SK-MEL-5 (cell line): ENCODE results near the gene RUNX2. TPM values are rescaled to one million over a fixed set of nuclear protein-coding genes. Genes with fewer than 3 reads are reported as not detected.

ENCODE experiments used
- DNase-seq: peaks from one replicate; pipeline ENCODE4 v3.0.0-alpha.2; 2016; ENCODE audit warnings: low read depth, low spot score
- in situ Hi-C: cut with HindIII; loops from 2 replicates; pipeline ENCODE4 v1.10.0; 2016; ENCODE audit warnings: low sequenced_read_pairs, high pct_unique_total_duplicates, low pct_unique_long_range_greater_than_20kb
- total RNA-seq: library from RNA; depleted of rRNA; stranded (reverse); fragments of >200 nt; shearing (Covaris generic); gene quantifications from 2 replicates; pipeline ENCODE4 v1.2.3, GENCODE V29; 2014

The RUNX2 gene
- total RNA-seq, 1 experiment from 2014 or later = 0.24 TPM

DNA sequence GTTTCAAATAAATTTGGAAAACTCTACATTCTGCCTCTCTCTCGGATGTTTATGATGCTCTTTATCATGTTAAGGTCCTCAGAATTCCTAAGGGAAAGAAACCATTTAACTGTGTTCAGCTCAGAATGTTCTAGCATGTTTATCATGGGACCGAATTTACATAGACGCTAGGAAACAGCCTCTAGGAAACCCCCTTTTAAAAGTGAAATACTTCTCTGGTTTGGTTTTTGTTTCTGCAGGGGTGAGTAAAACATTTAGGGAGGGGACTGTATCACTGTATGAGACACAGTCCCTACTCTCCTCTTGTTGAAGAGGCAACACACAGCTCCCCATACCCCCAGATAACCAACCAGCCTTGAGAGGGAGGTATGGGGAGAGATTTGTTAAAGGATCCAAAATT, 317.2 kb downstream of the RUNX2 start:
- in situ Hi-C loops = no loop called here
- DNase-seq = no peak

DNA sequence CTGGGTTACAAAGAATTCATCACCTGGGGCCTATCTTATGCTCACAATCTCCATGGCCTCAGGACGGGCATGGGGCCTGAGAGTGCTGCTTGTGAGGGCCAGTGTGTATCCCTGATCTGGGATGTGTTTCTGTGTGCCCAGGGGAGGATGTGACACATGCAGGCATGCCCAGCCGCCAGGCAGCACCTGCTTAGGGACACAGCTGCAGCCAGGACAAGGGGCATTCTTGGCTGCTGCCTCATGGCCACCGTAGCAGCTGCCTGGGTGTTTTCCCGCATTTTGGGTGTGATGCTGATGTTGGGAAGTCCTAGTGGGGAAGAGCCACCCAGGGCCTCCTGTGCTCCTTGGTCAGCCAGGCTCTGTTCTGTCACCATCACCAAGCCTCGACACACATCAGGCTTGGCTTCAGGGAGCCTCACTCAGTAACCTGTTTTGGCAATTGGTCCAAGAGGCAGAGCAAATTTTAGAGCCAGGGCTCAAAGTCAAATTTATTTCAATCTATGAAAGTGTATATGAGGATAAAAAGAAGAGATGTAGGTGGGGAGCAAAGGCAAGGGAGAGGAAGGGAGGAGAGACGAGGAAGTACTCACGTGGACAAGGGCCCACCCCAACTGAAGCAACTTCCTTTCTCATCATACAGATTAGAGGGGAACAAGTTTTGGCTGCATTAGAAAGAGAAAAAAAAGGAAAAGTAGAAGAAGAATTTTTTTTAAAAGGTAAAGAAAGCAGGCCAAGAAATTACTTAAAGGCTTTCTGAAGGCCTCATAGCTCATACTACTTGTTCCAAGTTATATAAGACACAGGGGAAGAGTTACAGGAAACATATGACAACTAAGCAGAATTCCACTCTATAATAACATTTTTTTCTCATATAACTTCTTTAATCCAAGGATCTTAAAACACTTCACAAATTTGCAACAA, 319.5 kb downstream of the RUNX2 start:
- no peak for DNase-seq
- in situ Hi-C loops = no loop called here

DNA sequence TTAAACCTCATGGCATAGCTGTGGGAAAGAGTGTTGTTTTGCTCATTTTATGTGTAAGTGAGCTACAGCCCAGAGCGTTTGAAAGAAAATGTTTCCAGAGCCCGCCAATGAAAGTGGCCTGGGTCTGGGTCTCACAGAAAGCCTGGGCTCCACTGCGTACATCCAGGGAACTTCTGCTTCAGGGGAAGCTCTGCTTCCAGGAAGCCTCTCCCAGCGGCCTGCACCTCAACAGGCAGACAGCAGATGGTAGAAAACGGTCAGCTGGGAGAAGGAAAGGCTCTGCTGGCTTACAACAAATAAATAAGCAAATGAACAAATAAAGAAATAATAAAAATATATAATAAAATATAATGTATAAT, 320.1 kb downstream of the RUNX2 start:
- in situ Hi-C loops = no loop called here
- DNase-seq = no peak

DNA sequence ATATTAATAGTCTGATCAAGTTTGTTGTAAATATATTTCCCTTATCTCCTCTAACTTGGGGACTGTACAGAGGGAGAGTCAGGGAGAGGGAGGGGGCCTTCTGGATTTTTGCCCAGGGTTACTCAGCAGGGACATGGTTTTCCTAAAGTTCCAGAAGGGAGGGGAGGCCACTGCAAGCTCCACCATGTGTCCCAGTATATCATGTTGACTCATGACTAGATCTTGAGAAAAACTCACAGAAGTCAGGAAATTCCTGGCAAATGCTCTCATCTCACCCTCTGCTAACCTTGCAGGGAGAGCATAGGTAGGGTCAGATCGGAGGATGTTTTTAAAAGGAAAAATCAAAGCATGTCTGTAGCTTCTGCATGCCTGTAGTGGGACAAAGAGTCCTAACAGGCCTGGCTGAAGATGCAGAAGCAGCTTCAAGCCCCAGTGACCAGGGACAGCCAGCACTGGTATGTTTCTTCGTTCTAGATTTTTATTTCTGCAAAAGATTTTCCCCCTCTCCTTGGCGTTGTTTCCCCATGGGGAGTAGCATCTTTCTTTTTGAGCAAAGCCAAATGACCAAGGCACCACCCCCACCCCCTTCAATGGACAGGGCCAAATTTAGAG, 322.5 kb downstream of the RUNX2 start:
- in situ Hi-C loops = no loop called here
- no peak for DNase-seq

DNA sequence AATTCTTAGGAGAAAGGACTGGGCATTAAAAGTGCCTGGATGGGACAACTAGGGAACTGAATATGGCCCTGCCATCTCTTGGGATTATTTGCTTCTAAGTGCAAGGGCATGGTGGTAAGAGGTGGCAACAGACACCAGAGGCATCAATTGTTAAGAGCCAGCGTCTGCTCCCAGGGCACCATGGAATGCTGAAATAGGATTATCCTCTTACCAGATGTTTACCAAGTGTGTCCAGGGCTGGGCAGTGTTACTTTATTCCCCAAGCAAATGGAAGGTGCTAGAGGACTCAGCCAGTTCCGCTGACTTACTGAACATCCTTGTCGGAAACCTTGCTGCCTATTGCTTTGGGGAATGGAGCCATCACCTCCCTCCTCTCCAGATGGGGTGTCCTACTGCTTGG, 323.2 kb downstream of the RUNX2 start:
- DNase-seq = no peak

DNA sequence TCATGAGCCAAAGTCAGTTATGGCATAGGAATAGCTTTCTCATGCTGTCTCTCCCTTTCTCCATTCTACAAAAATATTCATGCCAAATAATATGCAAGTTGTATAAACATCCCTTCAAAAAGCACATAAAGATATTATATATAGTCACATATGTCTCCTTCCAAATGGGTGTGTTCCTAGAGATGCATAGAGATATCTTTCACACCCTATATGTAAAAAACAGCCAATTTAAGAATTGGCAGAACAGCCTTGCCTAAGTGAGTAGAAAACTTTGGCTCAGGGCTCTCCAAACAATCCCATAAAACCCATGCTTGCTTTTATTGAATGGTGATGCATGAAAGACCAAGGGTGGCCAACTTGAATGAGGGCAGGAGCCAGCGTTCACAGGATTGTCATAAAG, 324.3 kb downstream of the RUNX2 start:
- DNase-seq = no peak

More for the DNA sequence above, 323.2 kb downstream of the RUNX2 start:
- in situ Hi-C loops = no loop called here

DNA sequence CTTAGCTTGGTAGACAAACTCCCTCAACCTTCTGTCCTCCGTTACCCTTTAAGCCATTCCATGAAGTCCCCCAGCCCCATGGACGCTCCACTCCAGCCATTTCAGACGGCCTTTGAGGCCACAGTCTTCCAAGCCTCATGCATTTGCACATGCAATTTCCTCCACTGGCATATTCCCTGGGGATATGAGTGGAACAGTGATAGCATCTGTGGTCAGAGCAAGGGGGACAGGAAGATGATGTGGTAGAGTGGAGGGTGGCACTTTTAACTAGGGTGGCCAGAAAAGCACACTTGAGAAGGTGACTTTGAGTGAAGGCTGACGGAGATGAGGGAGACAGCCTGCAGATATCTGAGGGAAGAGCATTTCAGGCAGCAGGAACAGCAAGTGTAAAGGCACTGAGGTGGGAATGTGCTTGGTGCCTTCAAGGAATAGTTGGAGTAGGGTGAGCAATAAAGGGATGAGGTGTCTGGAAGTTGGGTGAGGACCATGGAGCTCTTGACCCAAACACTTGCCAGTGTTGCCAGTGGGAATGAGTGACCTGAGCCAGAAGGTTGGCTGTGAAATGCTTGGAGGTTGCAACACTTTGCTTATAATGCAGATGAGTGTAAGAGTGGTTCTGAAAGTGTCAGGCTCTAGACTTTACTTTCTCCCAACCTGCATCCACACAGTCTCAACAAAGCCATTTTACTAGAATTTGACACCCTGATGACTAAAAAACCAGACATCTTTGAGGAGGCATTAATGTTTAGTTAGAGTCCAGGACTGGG, 325.2 kb downstream of the RUNX2 start:
- in situ Hi-C loops = no loop called here
- no peak for DNase-seq

More for the DNA sequence above, 324.3 kb downstream of the RUNX2 start:
- in situ Hi-C loops = no loop called here

DNA sequence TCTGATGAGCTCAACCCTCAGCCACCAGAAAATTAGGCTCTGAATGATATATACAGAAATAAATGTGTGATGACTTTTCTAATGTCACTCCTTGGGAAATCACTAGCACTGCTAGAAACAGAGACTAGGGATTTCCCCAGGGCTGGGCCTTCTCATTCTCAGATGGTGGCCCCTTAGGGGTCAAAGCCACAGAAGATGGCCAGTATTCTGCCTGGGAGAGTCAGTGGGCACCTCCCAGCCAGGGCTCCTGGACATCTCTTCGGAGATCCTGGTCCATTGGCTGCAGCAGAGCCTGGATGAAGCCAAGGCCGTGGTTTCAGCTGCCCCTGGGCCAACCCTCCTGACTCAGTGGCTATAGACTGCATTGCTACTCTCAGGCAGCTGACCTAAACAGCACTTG, 326.5 kb downstream of the RUNX2 start:
- in situ Hi-C loops = no loop called here
- no peak for DNase-seq

DNA sequence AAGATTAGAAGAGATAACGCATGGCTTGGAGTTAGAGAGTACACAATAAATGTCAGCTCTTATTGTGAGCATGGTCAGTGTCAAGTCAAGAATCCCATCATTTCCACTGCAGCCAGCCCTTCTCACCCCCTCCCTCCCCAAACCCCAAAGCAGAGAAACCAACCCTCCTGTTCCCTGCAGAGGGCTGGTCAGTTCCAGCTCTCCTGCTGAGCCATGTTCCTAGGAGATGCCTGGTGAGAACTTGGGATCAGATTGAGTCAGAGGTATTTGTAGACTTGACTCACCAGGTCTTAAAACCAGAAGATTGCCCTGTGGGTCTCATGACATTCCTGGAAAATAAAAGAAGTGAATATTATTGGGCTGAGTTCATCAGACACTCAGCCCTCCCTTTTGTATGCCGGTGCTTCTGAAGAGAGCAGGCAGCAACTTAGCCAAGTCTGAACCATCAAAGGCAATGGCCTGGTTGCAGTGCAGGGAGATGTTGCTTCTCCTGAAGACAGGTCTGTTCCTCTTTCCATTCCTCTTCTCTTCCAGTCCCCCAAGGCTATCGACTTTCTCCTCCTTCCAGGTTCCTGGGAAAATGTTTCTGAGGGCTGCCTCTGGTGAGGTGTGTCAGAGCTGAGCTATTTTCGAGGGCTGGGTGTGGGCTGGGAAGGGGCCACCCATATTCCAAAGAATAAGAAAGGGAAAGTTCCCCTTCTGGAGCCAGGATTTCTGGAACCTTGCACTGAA, 327.8 kb downstream of the RUNX2 start:
- in situ Hi-C loops = no loop called here
- DNase-seq = no peak

DNA sequence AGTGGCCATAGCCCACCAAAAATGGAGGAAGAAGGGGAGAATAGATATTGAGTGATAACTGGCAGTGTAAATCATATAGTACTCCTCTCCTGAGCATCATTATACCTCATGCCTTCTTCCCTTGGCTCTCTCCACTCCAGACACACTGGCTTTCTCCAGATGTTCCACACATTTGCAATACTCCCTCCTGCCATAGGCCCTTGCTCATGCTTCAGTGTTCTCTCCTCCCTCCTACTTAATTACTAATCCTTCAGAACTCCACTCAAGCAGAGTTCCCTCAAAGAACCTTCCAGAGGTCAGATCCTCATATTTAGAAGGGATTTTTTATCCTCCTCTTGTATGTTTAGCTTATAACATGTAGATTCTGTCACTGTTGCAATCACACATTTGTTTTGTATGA, 329.1 kb downstream of the RUNX2 start:
- in situ Hi-C loops = no loop called here
- DNase-seq = no peak

DNA sequence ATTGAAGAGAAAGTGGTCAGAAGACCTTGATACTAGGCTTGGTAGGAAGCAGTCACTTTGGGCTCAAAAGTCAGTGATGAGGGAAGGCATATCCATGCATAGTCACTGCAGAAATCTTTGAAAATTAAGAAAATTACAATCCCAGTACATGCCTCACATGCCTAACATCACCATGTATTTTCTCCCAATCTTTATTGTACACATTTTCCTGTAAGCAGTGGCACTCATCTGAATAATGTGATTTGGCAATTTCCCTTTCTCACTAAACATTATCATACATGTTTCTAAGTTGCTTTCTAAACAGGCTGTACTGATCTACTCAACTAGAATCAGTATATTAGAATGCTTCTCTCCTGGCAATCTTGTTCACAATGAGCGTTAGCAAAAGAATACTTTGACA, 330.3 kb downstream of the RUNX2 start:
- no peak for DNase-seq
- in situ Hi-C loops = no loop called here

DNA sequence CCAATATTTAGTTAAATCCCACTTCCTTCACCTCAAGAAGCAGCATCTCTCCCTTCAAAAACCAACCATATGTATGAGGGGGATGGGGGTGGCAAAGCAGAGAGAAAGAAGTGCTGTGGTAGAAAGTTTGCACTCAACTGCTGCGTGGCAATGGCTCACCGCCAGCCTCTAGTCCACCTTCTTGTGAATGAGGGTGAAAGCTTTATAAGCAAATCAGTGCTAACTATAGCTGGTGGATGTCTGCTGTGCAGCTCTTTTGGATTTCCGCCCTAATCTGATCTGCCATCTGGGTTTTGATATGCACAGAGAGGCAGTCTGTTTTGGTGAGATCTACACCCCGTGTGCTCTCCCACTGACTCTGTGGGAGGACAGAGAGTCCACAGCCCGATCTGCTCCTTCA, 330.8 kb downstream of the RUNX2 start:
- in situ Hi-C loops = no loop called here

DNA sequence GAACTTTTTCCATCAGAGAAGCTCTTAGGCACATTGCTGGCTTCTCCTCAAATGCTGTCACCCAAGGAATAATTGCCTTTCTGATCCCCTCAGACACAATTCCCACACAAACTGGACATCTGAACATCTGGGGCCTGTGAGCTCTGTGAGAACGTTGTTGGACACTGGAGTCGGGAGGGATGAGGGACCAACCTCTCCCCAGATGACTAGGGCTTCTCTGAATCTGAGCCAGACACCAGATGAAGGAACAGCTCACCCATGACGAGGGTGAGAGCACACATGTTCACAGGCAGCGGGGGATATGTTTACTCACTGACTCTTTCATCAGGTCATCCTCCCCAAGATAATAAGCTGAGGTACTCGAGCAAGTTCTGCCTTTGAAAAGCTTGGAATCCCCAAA, 333.5 kb downstream of the RUNX2 start:
- in situ Hi-C loops = no loop called here
- no peak for DNase-seq

More for the DNA sequence above, 330.8 kb downstream of the RUNX2 start:
- no peak for DNase-seq

DNA sequence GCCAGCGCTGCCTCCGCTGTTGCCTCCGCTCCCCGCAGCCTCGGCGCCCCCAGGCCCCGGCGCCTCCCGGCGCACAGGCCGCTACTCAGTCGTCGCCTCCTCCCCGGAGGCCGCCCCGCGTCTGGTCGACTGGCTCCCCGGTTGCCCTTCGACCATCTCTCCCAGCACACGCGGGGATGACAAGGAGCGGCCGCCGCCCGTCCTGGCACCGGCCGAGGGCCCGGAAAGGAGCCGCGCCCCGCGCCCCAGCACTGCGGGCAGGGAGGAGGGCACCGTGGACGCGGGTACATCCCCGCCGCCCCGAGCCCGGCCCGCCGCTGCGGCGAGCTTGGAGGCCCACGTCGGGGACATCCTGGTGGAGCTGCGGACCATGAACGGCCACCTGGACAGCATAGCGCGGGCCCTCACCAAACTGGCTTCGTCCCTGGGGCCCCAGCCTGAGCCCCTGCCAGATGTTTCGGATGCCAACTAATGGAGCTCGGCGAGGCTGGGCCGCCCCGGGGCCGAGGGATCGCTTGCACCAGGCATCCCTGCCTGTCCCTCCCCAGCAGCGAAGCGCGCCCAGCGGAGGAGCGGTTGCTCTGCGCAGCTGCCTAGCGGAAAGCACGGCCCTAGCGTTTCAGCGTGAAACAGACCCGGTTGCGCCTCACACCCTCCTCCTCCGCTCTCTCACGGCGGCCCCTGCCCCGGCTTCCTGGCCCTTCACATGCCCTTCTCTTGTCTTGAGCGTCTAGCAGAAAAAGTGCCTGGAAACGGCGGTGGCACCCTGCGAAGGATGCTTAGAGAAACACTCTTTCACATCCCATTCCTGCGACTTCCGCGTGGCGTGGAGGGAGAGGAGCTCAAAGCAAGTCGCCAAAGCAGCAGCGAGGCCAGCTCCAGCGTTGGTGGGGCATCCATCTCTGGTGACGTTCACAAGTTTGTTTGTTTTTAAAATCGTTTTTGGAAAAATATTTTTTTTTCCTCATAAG, 335.4 kb downstream of the RUNX2 start:
- DNase-seq = no peak

DNA sequence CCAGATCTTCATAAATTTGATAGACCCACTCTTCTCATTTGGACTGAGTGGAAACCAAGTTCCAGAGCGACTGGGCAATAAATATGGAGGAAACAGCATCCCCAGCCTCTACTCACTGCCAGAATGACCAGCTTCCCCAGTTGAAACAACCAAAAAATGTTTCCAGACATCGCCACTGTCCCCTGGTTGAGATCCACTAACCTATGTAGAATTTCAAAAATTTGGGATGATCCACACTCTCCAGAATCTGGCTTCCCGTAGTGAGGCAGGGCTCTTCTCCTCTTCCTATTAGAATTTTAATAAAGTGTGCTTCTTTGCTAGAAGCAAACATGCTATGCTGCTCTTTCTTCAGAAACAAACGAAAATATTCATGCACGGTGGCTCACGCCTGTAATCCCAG, 336.6 kb downstream of the RUNX2 start:
- in situ Hi-C loops = no loop called here
- no peak for DNase-seq

More for the DNA sequence above, 335.4 kb downstream of the RUNX2 start:
- in situ Hi-C loops = no loop called here

DNA sequence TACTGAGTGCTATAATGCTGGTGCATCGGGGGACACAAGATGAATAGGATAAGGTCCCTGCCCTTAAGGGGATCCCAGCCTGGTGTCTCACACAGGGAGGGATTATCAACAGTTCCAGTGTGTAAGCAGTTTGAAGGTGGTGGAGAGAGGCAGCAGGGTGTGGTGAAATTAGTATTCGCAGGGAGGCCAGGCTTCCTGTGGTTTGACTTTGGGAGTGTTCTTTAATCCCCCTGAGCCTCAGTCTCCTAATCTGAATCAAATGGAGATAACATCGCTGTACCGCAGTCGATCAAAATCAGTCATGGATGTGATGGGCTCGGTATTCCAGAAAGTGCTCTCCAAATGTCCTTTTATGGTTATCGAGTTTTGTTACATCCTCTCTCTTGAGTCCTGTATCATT, 337.7 kb downstream of the RUNX2 start:
- DNase-seq = no peak
- in situ Hi-C loops = no loop called here

DNA sequence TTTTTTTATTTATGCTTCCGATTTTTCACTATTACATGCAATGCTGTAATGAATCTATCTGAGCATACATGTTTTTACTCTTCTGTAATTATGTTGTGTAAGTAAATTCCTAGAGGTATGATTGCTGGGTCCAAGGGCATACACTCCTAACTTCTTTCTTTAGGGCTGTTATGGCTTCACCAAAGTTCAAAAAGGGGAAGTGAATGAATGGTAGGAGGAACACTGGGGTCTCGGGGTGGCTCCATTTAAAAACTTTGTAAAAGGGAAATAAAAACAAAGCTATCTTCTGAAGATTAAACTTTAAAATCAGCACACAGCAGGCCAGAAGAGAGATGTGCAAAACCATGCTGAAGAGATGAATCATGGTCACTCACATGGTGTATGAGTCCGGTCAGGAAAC, 338.7 kb downstream of the RUNX2 start:
- DNase-seq = no peak
- in situ Hi-C loops = no loop called here
